Measurements from ENCODE around the gene MYO7B. TPM values are rescaled to one million over a fixed set of nuclear protein-coding genes. Genes with fewer than 3 reads are reported as not detected.

MYO7B gene
- polyA plus RNA-seq, 1 of the 3 experiments (the other 2 are of a cell fraction) = 0.08 TPM

GRCh38 chr2:127651971-127652550 is 116.6 kb downstream of the MYO7B start:
- H3K9ac ChIP-seq = no peak overlapping the region
- no peaks in the 10 kb centered on the region for H3F3A ChIP-seq (replicated peaks; ENCODE audit: insufficient read depth)
- TF ChIP-seq NRF1 (IDR thresholded peaks at IDR 0.05; ENCODE audit: low read depth, low read length) (0 out of 2 replicates have a peak, but pooled peaks have one; percentile 7), FOXJ3 (CRISPR knock-in tag; IDR thresholded peaks at IDR 0.05) (peak; percentile 64; the same call in 1 of the 2 replicates), RFX5 (IDR thresholded peaks at IDR 0.05; ENCODE audit: low read length) (peak; percentile 53), ELF1 (IDR thresholded peaks at IDR 0.05) (no peak), USF1 (IDR thresholded peaks at IDR 0.05; ENCODE audit: borderline replicate concordance, low read depth) (no peak), SIN3A (IDR thresholded peaks at IDR 0.05; ENCODE audit: borderline replicate concordance, low read depth, low read length) (no peak), CTCF (IDR thresholded peaks at IDR 0.05) (no peak), NFIC (IDR thresholded peaks at IDR 0.05; ENCODE audit: borderline replicate concordance) (no peak), JUND (IDR thresholded peaks at IDR 0.05) (no peak), GATA2 (CRISPR knock-in tag; IDR thresholded peaks at IDR 0.05) (peak; percentile 54), RAD21 (IDR thresholded peaks at IDR 0.05; ENCODE audit: low read length) (0 out of 2 replicates have a peak, but pooled peaks have one; percentile 22), YY1 (IDR thresholded peaks at IDR 0.05; ENCODE audit: low read depth) (no peak), SMC3 (IDR thresholded peaks at IDR 0.05; ENCODE audit: low read depth, low read length) (no peak; the same call in 1 of the 2 replicates), USF2 (IDR thresholded peaks at IDR 0.05; ENCODE audit: borderline replicate concordance, low read depth, low read length) (no peak), MXI1 (IDR thresholded peaks at IDR 0.05; ENCODE audit: low read depth, low read length) (peak; percentile 97), ZBTB33 (IDR thresholded peaks at IDR 0.05; ENCODE audit: borderline replicate concordance, low read depth) (no peak), EP300 (IDR thresholded peaks at IDR 0.05; ENCODE audit: borderline replicate concordance in 1 of 2, low read depth in 1 of 2, low read length in 1 of 2) (peak in 1 of 2 experiments; percentile 94; a peak in 2 of 4 replicates), RCOR1 (IDR thresholded peaks at IDR 0.05; ENCODE audit: low read length) (peak; percentile 87), CHD2 (IDR thresholded peaks at IDR 0.05; ENCODE audit: low read length, partially characterized antibody) (peak; percentile 84)
- ChIA-PET POLR2A (interaction anchor here (0.9 to 1.4 kb wide), 3 partner anchors 11 to 126 kb away, joined by 6 read pairs; partner anchors contain the start of genes IWS1 and SFT2D3), CTCF (interaction anchor here (0.7 to 2.2 kb wide), 7 partner anchors 8 to 61 kb away, joined by 3 to 9 read pairs (median 3); partner anchors contain the start of gene LIMS2)
- H3K4me1 ChIP-seq (ENCODE audit: control insufficient read depth in 1 of 2, insufficient read depth in 2 of 2, low read depth in 1 of 2, low read length in 1 of 2) = peaks cover 0 to 60% of the 10 kb centered on the region in 2 experiments; a peak in 1 of 4 replicates
- H3K9me2 ChIP-seq = no peaks in the 10 kb centered on the region
- 72% methylated on average over 12 of the region's 14 CpGs for WGBS (ENCODE audit: low lambda C conversion rate)
- H3K4me2 ChIP-seq = no peak overlapping the region
- H3K9me3 ChIP-seq = no peaks in the 10 kb centered on the region
- no peaks in the 10 kb centered on the region for H4K20me1 ChIP-seq (ENCODE audit: insufficient read depth)
- H3K27me3 ChIP-seq (ENCODE audit: insufficient read depth) = no peaks in the 10 kb centered on the region
- H3K36me3 ChIP-seq (replicated peaks in 1 of 2; ENCODE audit: control insufficient read depth in 1 of 2, insufficient read depth in 2 of 2, low read length in 1 of 2) = no peaks in the 10 kb centered on the region
- peak; percentile 90 for DNase-seq
- H3K27ac ChIP-seq (ENCODE audit: low read depth in 2 of 2, low read length in 1 of 2) = peak overlapping the region in 1 of 2 experiments; percentile 94; a peak in 2 of 4 replicates
- no peak overlapping the region for H3K4me3 ChIP-seq (ENCODE audit: low read depth in 2 of 2, low read length in 1 of 2)
- no peaks in the 10 kb centered on the region for H3K79me2 ChIP-seq (ENCODE audit: insufficient read depth)
- no peak overlapping the region for H2AFZ ChIP-seq (ENCODE audit: low read depth)
